ENCODE results near the gene MLYCD.
A peak's percentile ranks its signal among the peaks of the same experiment; 100 is the strongest.

MLYCD gene

GRCh38 chr16:83899978-83900377 lies 1.1 kb downstream of the MLYCD start:
- peaks cover 35% of the 10 kb centered on the region for H3K79me2 ChIP-seq
- no peaks in the 10 kb centered on the region for H3K27me3 ChIP-seq (ENCODE audit: control insufficient read depth, insufficient read depth, low read length)
- peak overlapping the region; percentile 72 for H3K4me3 ChIP-seq (ENCODE audit: low read depth, low read length)
- TF ChIP-seq, protein P1, sequence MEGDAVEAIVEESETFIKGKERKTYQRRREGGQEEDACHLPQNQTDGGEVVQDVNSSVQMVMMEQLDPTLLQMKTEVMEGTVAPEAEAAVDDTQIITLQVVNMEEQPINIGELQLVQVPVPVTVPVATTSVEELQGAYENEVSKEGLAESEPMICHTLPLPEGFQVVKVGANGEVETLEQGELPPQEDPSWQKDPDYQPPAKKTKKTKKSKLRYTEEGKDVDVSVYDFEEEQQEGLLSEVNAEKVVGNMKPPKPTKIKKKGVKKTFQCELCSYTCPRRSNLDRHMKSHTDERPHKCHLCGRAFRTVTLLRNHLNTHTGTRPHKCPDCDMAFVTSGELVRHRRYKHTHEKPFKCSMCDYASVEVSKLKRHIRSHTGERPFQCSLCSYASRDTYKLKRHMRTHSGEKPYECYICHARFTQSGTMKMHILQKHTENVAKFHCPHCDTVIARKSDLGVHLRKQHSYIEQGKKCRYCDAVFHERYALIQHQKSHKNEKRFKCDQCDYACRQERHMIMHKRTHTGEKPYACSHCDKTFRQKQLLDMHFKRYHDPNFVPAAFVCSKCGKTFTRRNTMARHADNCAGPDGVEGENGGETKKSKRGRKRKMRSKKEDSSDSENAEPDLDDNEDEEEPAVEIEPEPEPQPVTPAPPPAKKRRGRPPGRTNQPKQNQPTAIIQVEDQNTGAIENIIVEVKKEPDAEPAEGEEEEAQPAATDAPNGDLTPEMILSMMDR (IDR thresholded peaks at IDR 0.05), result no peak
- no peaks in the 10 kb centered on the region for H3K36me3 ChIP-seq (ENCODE audit: control insufficient read depth, insufficient read depth, low read length)
- peak overlapping the region; percentile 68 for H2AFZ ChIP-seq
- no peaks in the 10 kb centered on the region for H3K9me3 ChIP-seq (ENCODE audit: control insufficient read depth, low read length)
- no peak overlapping the region for H3K9ac ChIP-seq
- peak overlapping the region; percentile 73 for H3K27ac ChIP-seq
- peaks cover 15% of the 10 kb centered on the region for H3K4me1 ChIP-seq
- peak overlapping the region; percentile 58 for H3K4me2 ChIP-seq (ENCODE audit: low read length)

- Histone ChIP-seq H3K27me3 (ENCODE audit: control insufficient read depth, insufficient read depth, low read length) (no peaks in the 10 kb centered on the region), H3K4me3 (ENCODE audit: low read depth, low read length) (no peak overlapping the region), H3K9me3 (ENCODE audit: control insufficient read depth, low read length) (no peaks in the 10 kb centered on the region), H3K36me3 (ENCODE audit: control insufficient read depth, insufficient read depth, low read length) (no peaks in the 10 kb centered on the region), H3K4me1 (peaks cover 15% of the 10 kb centered on the region), H3K27ac (no peak overlapping the region), H3K79me2 (peaks cover 39% of the 10 kb centered on the region), H2AFZ (no peak overlapping the region), H3K9ac (no peak overlapping the region), H3K4me2 (ENCODE audit: low read length) (no peak overlapping the region)
- TF ChIP-seq, protein P1 (IDR thresholded peaks at IDR 0.05), result no peak
Measured at GRCh38 chr16:83900571-83900970, 1.7 kb downstream of the MLYCD start.

DNA sequence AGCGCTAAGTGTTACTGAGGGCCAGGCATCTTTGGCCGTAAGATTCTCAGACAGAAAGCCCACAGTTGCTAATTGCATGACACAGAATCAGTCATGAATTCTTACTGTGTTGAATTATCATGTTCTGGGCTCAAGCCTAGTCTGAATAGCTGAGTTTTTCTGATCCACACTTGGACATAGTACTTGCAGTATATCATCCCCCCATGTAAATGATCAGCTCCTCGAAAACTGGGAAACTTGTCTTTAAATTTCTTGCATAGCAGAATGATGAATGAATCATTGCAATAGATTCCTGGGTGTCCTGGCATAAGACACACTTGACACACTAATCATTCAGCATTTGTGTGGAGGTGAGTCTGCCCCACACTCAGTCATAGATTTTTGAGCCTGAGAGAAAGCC lies 2.2 kb downstream of the MLYCD start:
- H3K27me3 ChIP-seq (ENCODE audit: control insufficient read depth, insufficient read depth, low read length), result no peaks in the 10 kb centered on the region
- no peak overlapping the region for H3K27ac ChIP-seq
- H2AFZ ChIP-seq, result no peak overlapping the region
- no peak overlapping the region for H3K9ac ChIP-seq
- no peak overlapping the region for H3K4me2 ChIP-seq (ENCODE audit: low read length)
- H3K36me3 ChIP-seq (ENCODE audit: control insufficient read depth, insufficient read depth, low read length), result no peaks in the 10 kb centered on the region
- TF ChIP-seq, protein P1 (IDR thresholded peaks at IDR 0.05), result no peak
- H3K4me3 ChIP-seq (ENCODE audit: low read depth, low read length), result no peak overlapping the region
- no peaks in the 10 kb centered on the region for H3K9me3 ChIP-seq (ENCODE audit: control insufficient read depth, low read length)
- H3K4me1 ChIP-seq, result peaks cover 15% of the 10 kb centered on the region
- H3K79me2 ChIP-seq, result peaks cover 41% of the 10 kb centered on the region

GRCh38 chr16:83903751-83904150 lies 4.8 kb downstream of the MLYCD start:
- no peak overlapping the region for H3K4me3 ChIP-seq (ENCODE audit: low read depth, low read length)
- H3K27ac ChIP-seq, result no peak overlapping the region
- no peak overlapping the region for H2AFZ ChIP-seq
- H3K9ac ChIP-seq, result no peak overlapping the region
- TF ChIP-seq, protein P1 (IDR thresholded peaks at IDR 0.05), result no peak
- no peaks in the 10 kb centered on the region for H3K36me3 ChIP-seq (ENCODE audit: control insufficient read depth, insufficient read depth, low read length)
- H3K4me2 ChIP-seq (ENCODE audit: low read length), result no peak overlapping the region
- peaks cover 6% of the 10 kb centered on the region for H3K4me1 ChIP-seq
- no peaks in the 10 kb centered on the region for H3K27me3 ChIP-seq (ENCODE audit: control insufficient read depth, insufficient read depth, low read length)
- H3K79me2 ChIP-seq, result peaks cover 52% of the 10 kb centered on the region
- H3K9me3 ChIP-seq (ENCODE audit: control insufficient read depth, low read length), result no peaks in the 10 kb centered on the region

- no peak overlapping the region for H3K4me3 ChIP-seq (ENCODE audit: low read depth, low read length)
- H3K4me2 ChIP-seq (ENCODE audit: low read length), result no peak overlapping the region
- H3K9me3 ChIP-seq (ENCODE audit: control insufficient read depth, low read length), result no peaks in the 10 kb centered on the region
- H3K9ac ChIP-seq, result no peak overlapping the region
- no peaks in the 10 kb centered on the region for H3K36me3 ChIP-seq (ENCODE audit: control insufficient read depth, insufficient read depth, low read length)
- no peaks in the 10 kb centered on the region for H3K27me3 ChIP-seq (ENCODE audit: control insufficient read depth, insufficient read depth, low read length)
- no peaks in the 10 kb centered on the region for H3K4me1 ChIP-seq
- H3K79me2 ChIP-seq, result peaks cover 41% of the 10 kb centered on the region
- no peak overlapping the region for H3K27ac ChIP-seq
- TF ChIP-seq, protein P1 (IDR thresholded peaks at IDR 0.05), result no peak
- H2AFZ ChIP-seq, result no peak overlapping the region
Measured at GRCh38 chr16:83906683-83907082, 7.8 kb downstream of the MLYCD start.

All from parathyroid adenoma (tissue), 2 donors.